Endothelial cell of umbilical vein (primary cell): ENCODE measurements around the gene PITPNM3. TPM values are rescaled to one million over a fixed set of nuclear protein-coding genes. Genes with fewer than 3 reads are reported as not detected.

Experiments
- BruUV-seq: library from RNA; stranded (reverse); fragments of 400-500 nt; replicated peaks from 2 replicates; lab custom pipeline; 2021; lab: Mats Ljungman, UMichigan
- CTCF ChIA-PET: fragments of 300-600, 350-600 bp; sonication (Branson Sonifier 250); formaldehyde crosslinking; loops from one replicate; lab custom pipeline; 2021; ENCODE audit warnings: antibody characterized with exemption, inconsistent platforms; lab: Charles Lee
- POLR2A ChIA-PET: fragments of 300-600, 350-600 bp; sonication (Branson Sonifier 250); formaldehyde crosslinking; loops from one replicate; lab custom pipeline; 2021; ENCODE audit warnings: antibody characterized with exemption, inconsistent platforms; lab: Charles Lee
- DNase-seq: peaks from one replicate; pipeline ENCODE4 v3.0.0-alpha.2; 2011; ENCODE audit warnings: low read depth, low spot score
- FAIRE-seq: peaks from 2 replicates; lab custom pipeline; 2011; peaks lifted over from hg19 to GRCh38; lab: Jason Lieb, UNC
- H2AFZ ChIP-seq: 2 replicates; pipeline ENCODE4 v1.6.0; 2012; ENCODE audit warnings: low read depth, low read length, control low read depth, inconsistent platforms
- H3K27ac ChIP-seq: 2 replicates; pipeline ENCODE4 v1.5.1; 2011; ENCODE audit warnings: low read depth, mild to moderate bottlenecking, control low read depth, low read length, moderate library complexity; ENCODE audit not compliant: insufficient read depth
- H3K27me3 ChIP-seq, 2 experiments: 2 replicates each; pipeline versions ENCODE4 v1.6.0 to v1.6.1; 2011; ENCODE audit warnings: low read length in 2 of 2, mixed read lengths in 1 of 2; ENCODE audit not compliant: control insufficient read depth in 2 of 2, insufficient read depth in 2 of 2
- H3K36me3 ChIP-seq, 2 experiments: 2 replicates in 1 of 2; 3 replicates in 1 of 2; pipeline ENCODE4 v1.5.1; 2011; ENCODE audit warnings: low read length in 2 of 2, mild to moderate bottlenecking in 1 of 2, moderate library complexity in 1 of 2; ENCODE audit not compliant: control insufficient read depth in 2 of 2, insufficient read depth in 2 of 2; ENCODE audit errors: extremely low read depth in 1 of 2
- H3K4me1 ChIP-seq: 3 replicates; pipeline ENCODE4 v1.5.1; 2011; ENCODE audit warnings: mild to moderate bottlenecking, low read length; ENCODE audit not compliant: control insufficient read depth, insufficient read depth; ENCODE audit errors: extremely low read depth
- H3K4me2 ChIP-seq: 2 replicates; pipeline ENCODE4 v1.6.1; 2011; ENCODE audit warnings: low read length, control low read depth, mixed read lengths; ENCODE audit not compliant: insufficient read depth
- H3K4me3 ChIP-seq, 3 experiments: fragments of 200-600 bp in 1 of 3; sonication (generic), shearing (Covaris generic) in 1 of 3; replicated peaks in 1 of 3; 2 replicates each; pipeline ENCODE4 v1.5.1; 2011 to 2016; ENCODE audit warnings: control low read depth in 3 of 3, low read length in 3 of 3, mild to moderate bottlenecking in 2 of 3, inconsistent platforms in 1 of 3, low read depth in 1 of 3, moderate library complexity in 1 of 3; ENCODE audit not compliant: insufficient read depth in 1 of 3
- H3K79me2 ChIP-seq: 2 replicates; pipeline ENCODE4 v1.6.0; 2012; ENCODE audit warnings: low read length, inconsistent platforms; ENCODE audit not compliant: control insufficient read depth, insufficient read depth
- H3K9ac ChIP-seq: replicated peaks from 2 replicates; pipeline ENCODE3; 2011; ENCODE audit warnings: low read length, control low read depth; ENCODE audit not compliant: insufficient read depth; ENCODE audit errors: extremely low read depth
- H3K9me1 ChIP-seq: replicated peaks from 3 replicates; pipeline ENCODE4 v1.6.0; 2011; ENCODE audit warnings: mild to moderate bottlenecking, low read length; ENCODE audit not compliant: control insufficient read depth, insufficient read depth; ENCODE audit errors: extremely low read depth
- H3K9me3 ChIP-seq: replicated peaks from 2 replicates; pipeline ENCODE4 v1.5.1; 2012; ENCODE audit warnings: low read length, inconsistent platforms; ENCODE audit not compliant: control insufficient read depth, insufficient read depth
- H4K20me1 ChIP-seq: replicated peaks from 2 replicates; pipeline ENCODE3; 2011; ENCODE audit warnings: mild to moderate bottlenecking, low read length; ENCODE audit not compliant: control insufficient read depth, insufficient read depth; ENCODE audit errors: extremely low read depth
- CTCF ChIP-seq, 2 donors: IDR thresholded peaks; 1 replicate in 1 of 2; 2 replicates in 1 of 2; pipeline ENCODE4 v1.5.1; 2011; ENCODE audit warnings: low read length in 2 of 2, mild to moderate bottlenecking in 2 of 2, moderate library complexity in 2 of 2, control low read depth in 1 of 2, inconsistent platforms in 1 of 2, low read depth in 1 of 2; ENCODE audit not compliant: insufficient read depth in 1 of 2; ENCODE audit errors: extremely low read depth in 1 of 2
- EZH2 ChIP-seq: IDR thresholded peaks from 2 replicates; pipeline ENCODE4 v1.6.1; 2012; ENCODE audit warnings: borderline replicate concordance, low read depth, mild to moderate bottlenecking, moderate library complexity, low read length, inconsistent platforms; ENCODE audit not compliant: severe bottlenecking
- FOS ChIP-seq: IDR thresholded peaks from 2 replicates; pipeline ENCODE4 v1.6.1; 2011; ENCODE audit warnings: mild to moderate bottlenecking, low read length, moderate library complexity, borderline replicate concordance; ENCODE audit not compliant: insufficient read depth
- GATA2 ChIP-seq: IDR thresholded peaks from 2 replicates; pipeline ENCODE4 v1.7.0; 2011; ENCODE audit warnings: low read depth, mild to moderate bottlenecking, moderate library complexity, mixed read lengths, low read length; ENCODE audit not compliant: insufficient read length, insufficient read depth
- JUN ChIP-seq: IDR thresholded peaks from 2 replicates; pipeline ENCODE4 v1.6.1; 2011; ENCODE audit warnings: borderline replicate concordance, low read depth; ENCODE audit not compliant: insufficient read length, insufficient read depth
- MAX ChIP-seq: IDR thresholded peaks from 2 replicates; pipeline ENCODE4 v1.6.1; 2011; ENCODE audit not compliant: insufficient read depth, insufficient read length
- MYC ChIP-seq: IDR thresholded peaks from one replicate; pipeline ENCODE4 v1.6.1; 2011; ENCODE audit warnings: mild to moderate bottlenecking, low read depth, low read length
- POLR2A ChIP-seq: IDR thresholded peaks from 2 replicates; pipeline ENCODE4 v1.6.1; 2012; ENCODE audit warnings: low read depth, mild to moderate bottlenecking, control low read depth, low read length
- POLR2AphosphoS5 ChIP-seq: IDR thresholded peaks from 2 replicates; pipeline ENCODE4 v1.6.1; 2012; ENCODE audit warnings: low read depth, mild to moderate bottlenecking, control low read depth, low read length, moderate library complexity; ENCODE audit not compliant: insufficient read depth
- dilution Hi-C: fragments of 300-500 bp; cut with MboI; formaldehyde crosslinking; loops from one replicate; pipeline ENCODE4 v1.15.0; 2019; ENCODE audit warnings: low sequenced_read_pairs; ENCODE audit not compliant: extremely low pct_ligation_motif_present
- intact Hi-C: fragments of 100-400 bp; cut with micrococcal nuclease; formaldehyde crosslinking; loops from one replicate; pipeline ENCODE4 v1.10.0; 2022
- polyA plus RNA-seq, 4 experiments: library from polyadenylated mRNA; depleted of rRNA in 3 of 4; stranded (reverse) in 3 of 4; unstranded in 1 of 4; fragments of >200 nt; gene quantifications; 2 replicates each; pipeline versions ENCODE4 v1.2.1 to v1.2.3, GENCODE V29; 2011 to 2012; ENCODE audit warnings: missing spikeins in 1 of 4
- total RNA-seq: library from RNA; stranded (reverse); gene quantifications from 2 replicates; pipeline ENCODE4 v1.2.3, GENCODE V29; 2021

PITPNM3 gene
- total and polyA plus RNA-seq, 2 donors (not counting 3 experiments of a cell fraction or from before 2014, with no cell fraction given): 1.0 to 1.9 TPM

- no peaks in the 10 kb centered on the region for H3K36me3 ChIP-seq
Measured at GRCh38 chr17:6494239-6494941, 62.0 kb downstream of the PITPNM3 start.

More at GRCh38 chr17:6494239-6494941, 62.0 kb downstream of the PITPNM3 start:
- FAIRE-seq: no peak
- dilution Hi-C loops (no loop called here), intact Hi-C loops (no loop called here)
- Histone ChIP-seq H3K4me1 (no peaks in the 10 kb centered on the region), H3K79me2 (no peaks in the 10 kb centered on the region), H4K20me1 (no peaks in the 10 kb centered on the region), H3K9ac (no peak overlapping the region), H3K4me2 (no peak overlapping the region), H3K27ac (no peak overlapping the region), H3K27me3 (no peaks in the 10 kb centered on the region), H3K4me3 (no peak overlapping the region), H3K9me1 (no peaks in the 10 kb centered on the region), H2AFZ (no peak overlapping the region), H3K9me3 (no peaks in the 10 kb centered on the region)
- BruUV-seq: no TSS peak
- ChIA-PET CTCF (interaction anchor here (1.3 to 1.6 kb wide), 3 partner anchors 9 to 11 kb away, joined by 3 to 5 read pairs (median 5); no protein-coding TSS in a partner anchor), POLR2A (no interaction called here)
- no peak for DNase-seq
- TF ChIP-seq MAX: no peak
- no peak for TF ChIP-seq POLR2A
- no peak for TF ChIP-seq JUN
- TF ChIP-seq POLR2AphosphoS5: no peak
- TF ChIP-seq FOS: no peak
- TF ChIP-seq MYC: no peak
- no peak for TF ChIP-seq EZH2
- no peak for TF ChIP-seq GATA2
- TF ChIP-seq CTCF (IDR thresholded peaks at IDR 0.05; ENCODE audit: extremely low read depth in 1 of 2, insufficient read depth in 1 of 2, low read depth in 1 of 2, low read length in 2 of 2): no peak
